K562 (cell line): ENCODE results near the gene STIL. TPM values are rescaled to one million over a fixed set of nuclear protein-coding genes. Genes with fewer than 3 reads are reported as not detected.
"Not testable (repeated sequence)": the region's sequence is repeated elsewhere in the genome, so short reads cannot be mapped to it uniquely, and the experiment has no call there.

Source experiments
- ATAC-seq: fragments of 200-7000 bp; cut with Tn5 transposase; 3 replicates; pipeline ENCODE4 v1.9.1; 2020; ENCODE audit warnings: moderate library complexity
- BruUV-seq: library from RNA; stranded (reverse); fragments of 400-500 nt; replicated peaks from 2 replicates; lab custom pipeline; 2021; lab: Mats Ljungman, UMichigan
- CTCF ChIA-PET: fragments of 300-600 bp; formaldehyde crosslinking; extraction: SDS; loops from one replicate; lab custom pipeline; 2021; ENCODE audit warnings: low intra/inter-chr PET ratio; lab: Yijun Ruan, JAX
- POLR2A ChIA-PET: fragments of 300-600, 350-650 bp; sonication (Branson Sonifier 250); formaldehyde crosslinking; extraction: SDS; loops from one replicate; lab custom pipeline; 2021; ENCODE audit warnings: antibody characterized with exemption, inconsistent platforms; lab: Yijun Ruan, JAX
- DNase-seq, 4 experiments: peaks; one replicate each; pipeline versions ENCODE4 v3.0.0 to v3.0.0-alpha.2; 2011 to 2018; ENCODE audit warnings: low spot score in 3 of 4, mixed read lengths in 3 of 4; ENCODE audit errors: extremely low read depth in 1 of 4
- FAIRE-seq: peaks from 2 replicates; lab custom pipeline; 2011; peaks lifted over from hg19 to GRCh38; lab: Jason Lieb, UNC
- H2AFZ ChIP-seq: 2 replicates; pipeline ENCODE4 v1.6.0; 2011; ENCODE audit warnings: low read depth, low read length, control low read depth, inconsistent platforms
- H3K27ac ChIP-seq: fragments of 200-600 bp; 3 replicates; pipeline ENCODE4 v1.8.0; 2011; ENCODE audit warnings: low read depth, mild to moderate bottlenecking, control low read depth, inconsistent platforms, low read length, moderate library complexity, mixed read lengths; ENCODE audit errors: extremely low read depth
- H3K27me3 ChIP-seq, 2 experiments: fragments of 300-600 bp in 1 of 2; 2 replicates in 1 of 2; 3 replicates in 1 of 2; pipeline versions ENCODE4 v1.6.0 to v1.8.0; 2011; ENCODE audit warnings: inconsistent platforms in 2 of 2, low read length in 2 of 2, mild to moderate bottlenecking in 1 of 2, mixed read lengths in 1 of 2, moderate library complexity in 1 of 2; ENCODE audit not compliant: control insufficient read depth in 2 of 2, insufficient read depth in 2 of 2
- H3K36me3 ChIP-seq: fragments of 300-600 bp; 3 replicates; pipeline ENCODE4 v1.8.0; 2011; ENCODE audit warnings: mild to moderate bottlenecking, low read length, inconsistent platforms; ENCODE audit not compliant: control insufficient read depth, insufficient read depth
- H3K4me1 ChIP-seq, 2 experiments: fragments of 200-600 bp in 1 of 2; replicated peaks in 1 of 2; 2 replicates in 1 of 2; 3 replicates in 1 of 2; pipeline versions ENCODE4 v1.5.1 to v1.8.0; 2011; ENCODE audit warnings: inconsistent platforms in 2 of 2, low read length in 2 of 2, mild to moderate bottlenecking in 1 of 2, mixed read lengths in 1 of 2, moderate library complexity in 1 of 2; ENCODE audit not compliant: control insufficient read depth in 2 of 2, insufficient read depth in 2 of 2
- H3K4me2 ChIP-seq: 2 replicates; pipeline ENCODE4 v1.6.1; 2011; ENCODE audit warnings: low read length, control low read depth, inconsistent platforms, mixed read lengths; ENCODE audit not compliant: insufficient read depth
- H3K4me3 ChIP-seq: fragments of 200-600 bp; sonication (generic), shearing (Covaris generic); 2 replicates; pipeline ENCODE4 v1.5.1; 2016; ENCODE audit warnings: control low read depth, inconsistent platforms
- H3K79me2 ChIP-seq: fragments of 200-600 bp; 3 replicates; pipeline ENCODE4 v1.8.0; 2011; ENCODE audit warnings: low read length, inconsistent platforms; ENCODE audit not compliant: control insufficient read depth, insufficient read depth
- H3K9ac ChIP-seq, 2 experiments: 2 replicates each; pipeline versions ENCODE4 v1.6.0 to v1.6.1; 2011; ENCODE audit warnings: low read depth in 2 of 2, low read length in 2 of 2, control low read depth in 1 of 2, inconsistent platforms in 1 of 2, mild to moderate bottlenecking in 1 of 2, mixed read lengths in 1 of 2; ENCODE audit not compliant: insufficient read depth in 1 of 2
- H3K9me1 ChIP-seq: one replicate; pipeline ENCODE4 v1.6.0; 2011; ENCODE audit warnings: inconsistent platforms, mild to moderate bottlenecking, low read length, moderate library complexity; ENCODE audit not compliant: control insufficient read depth, insufficient read depth
- H3K9me3 ChIP-seq: replicated peaks from 2 replicates; pipeline ENCODE4 v1.5.1; 2011; ENCODE audit warnings: low read depth, low read length, inconsistent platforms; ENCODE audit not compliant: control insufficient read depth, insufficient read depth
- H4K20me1 ChIP-seq: replicated peaks from 2 replicates; pipeline ENCODE4 v1.6.1; 2011; ENCODE audit warnings: low read length, inconsistent platforms, mixed read lengths; ENCODE audit not compliant: control insufficient read depth, insufficient read depth
- ATF3 ChIP-seq, 2 experiments: fragments of 450-650 bp in 1 of 2; sonication (generic) in 1 of 2; formaldehyde crosslinking in 1 of 2; IDR thresholded peaks in 1 of 2; conservative IDR thresholded peaks in 1 of 2; 2 replicates each; pipeline versions ENCODE4 v1.6.1 to v1.8.1; 2016 to 2023; ENCODE audit warnings: mild to moderate bottlenecking in 2 of 2, moderate library complexity in 2 of 2, inconsistent platforms in 1 of 2, missing genetic modification reagents in 1 of 2
- BRF1 ChIP-seq: IDR thresholded peaks from 3 replicates; pipeline ENCODE4 v1.6.1; 2011; ENCODE audit warnings: borderline replicate concordance, mild to moderate bottlenecking; ENCODE audit not compliant: insufficient read length; ENCODE audit errors: extremely low read depth
- CEBPG ChIP-seq, 3 experiments: fragments of 200-800 bp in 1 of 3; sonication (Bioruptor generic) in 1 of 3; sonication (generic) in 1 of 3; formaldehyde crosslinking in 1 of 3; IDR thresholded peaks in 2 of 3; conservative IDR thresholded peaks in 1 of 3; 2 replicates each; pipeline versions ENCODE4 v1.6.1 to v1.8.0; 2016 to 2022; ENCODE audit warnings: missing compliant biosample characterization in 2 of 3, missing genetic modification characterization in 2 of 3, mild to moderate bottlenecking in 1 of 3, missing genetic modification reagents in 1 of 3
- FOXK2 ChIP-seq, 2 experiments: fragments of 450-650 bp; IDR thresholded peaks in 1 of 2; conservative IDR thresholded peaks in 1 of 2; 2 replicates each; pipeline ENCODE4 v1.6.1; 2016; ENCODE audit warnings: low read depth in 2 of 2, mild to moderate bottlenecking in 1 of 2
- SP1 ChIP-seq: sonication (generic); formaldehyde crosslinking; IDR thresholded peaks from 2 replicates; pipeline ENCODE4 v1.8.1; 2022; ENCODE audit warnings: mild to moderate bottlenecking, missing genetic modification reagents
- TCFL5 ChIP-seq: fragments of 250-450 bp; sonication (Bioruptor Pico); conservative IDR thresholded peaks from 2 replicates; pipeline ENCODE4 v1.6.1; 2021; ENCODE audit warnings: mild to moderate bottlenecking, moderate library complexity, matching md5 sums
- ZNF511 ChIP-seq: sonication (generic); formaldehyde crosslinking; IDR thresholded peaks from 2 replicates; pipeline ENCODE4 v1.8.0; 2022; ENCODE audit warnings: mild to moderate bottlenecking, missing genetic modification reagents
- ZNF589 ChIP-seq: fragments of 200-800 bp; sonication (Bioruptor generic); IDR thresholded peaks from 2 replicates; pipeline ENCODE4 v1.6.1; 2016; ENCODE audit warnings: low read depth, missing genetic modification characterization, missing compliant biosample characterization
- WGBS: fragments of 100-300 bp; shearing (Covaris generic); methylation state at CpG from one replicate; pipeline ENCODE4 v1.1.6; 2016; ENCODE audit warnings: low coverage, mixed read lengths; ENCODE audit not compliant: insufficient coverage; ENCODE audit errors: missing lambda C conversion rate; 5-methylcytosine and 5-hydroxymethylcytosine counted together
- in situ Hi-C: fragments of 300-500 bp; cut with MboI; formaldehyde crosslinking; loops from 4 replicates; pipeline ENCODE4 v1.15.0; 2018; ENCODE audit warnings: inconsistent platforms, mixed read lengths
- intact Hi-C: fragments of 100-400 bp; cut with micrococcal nuclease; formaldehyde crosslinking; loops from 2 replicates; pipeline ENCODE4 v1.14.2; 2022
- polyA plus RNA-seq, 8 experiments: library from polyadenylated mRNA; depleted of rRNA in 4 of 8; stranded (reverse) in 5 of 8; unstranded in 3 of 8; fragments of >200 nt; fragmentation: Nextera tagmentation in 2 of 8; fragmentation: Illumina TruSeq in 1 of 8; extraction: Ambion mirVana in 2 of 8; extraction: Trizol in 1 of 8; gene quantifications; 2 replicates each; pipeline versions ENCODE4 v1.2.1 to v1.2.3, GENCODE V29; 2011 to 2014; ENCODE audit warnings: inconsistent platforms in 1 of 8, missing spikeins in 1 of 8
- total RNA-seq, 7 experiments: library from RNA; depleted of rRNA in 6 of 7; stranded (reverse); fragments of >200 nt in 6 of 7; fragmentation: Illumina TruSeq in 2 of 7; extraction: Trizol in 2 of 7; gene quantifications; 2 replicates each; pipeline versions ENCODE4 v1.2.1 to v1.2.3, GENCODE V29; 2011 to 2021; ENCODE audit warnings: low replicate concordance in 1 of 7
- TF ChIP-seq, protein P1 (sequence below): sonication (generic); formaldehyde crosslinking; IDR thresholded peaks from 2 replicates; pipeline ENCODE4 v1.8.1; 2023; ENCODE audit warnings: mild to moderate bottlenecking, missing genetic modification reagents

Gene STIL
- total and polyA plus RNA-seq, 9 of the 15 experiments (the other 6 are each of a cell fraction or from before 2014, with no cell fraction given): 10.5 to 77.4 (median 39.6) TPM

DNA sequence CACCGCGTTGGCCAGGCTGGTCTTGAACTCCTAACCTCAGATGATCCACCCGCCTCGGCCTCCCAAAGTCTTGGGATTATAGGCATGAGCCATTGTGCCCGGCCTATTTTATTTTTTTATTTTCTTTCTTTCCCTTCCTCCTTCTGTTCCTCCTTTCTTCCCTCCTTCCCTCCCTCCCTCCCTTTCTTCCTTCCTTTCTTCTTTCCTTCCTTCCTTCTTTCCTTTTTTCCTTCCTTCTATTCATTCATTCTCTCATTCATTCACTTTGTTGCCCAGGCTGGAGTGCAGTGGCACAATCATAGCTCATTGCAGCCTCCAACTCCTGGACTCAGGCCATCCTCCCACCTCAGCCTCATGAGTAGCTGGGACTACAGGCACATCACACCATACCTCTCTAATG lies 33.0 kb upstream of the STIL start:
- H3K79me2 ChIP-seq: peaks cover 86% of the 10 kb centered on the region
- H3K4me2 ChIP-seq, BruUV-seq, H3K9me1 ChIP-seq, CTCF ChIA-PET, H3K27me3 ChIP-seq, H3K4me1 ChIP-seq, FAIRE-seq, intact Hi-C loops, H3K9ac ChIP-seq, in situ Hi-C loops, ATAC-seq, H2AFZ ChIP-seq, DNase-seq, H3K27ac ChIP-seq, H4K20me1 ChIP-seq, H3K4me3 ChIP-seq, H3K9me3 ChIP-seq: not testable (repeated sequence)
- WGBS: 93% methylated on average over 5 of the region's 5 CpGs
- H3K36me3 ChIP-seq: peaks cover 56% of the 10 kb centered on the region
- POLR2A ChIA-PET: interaction anchor here (1.7 kb wide), 1 partner anchor 16 kb away, joined by 5 read pairs; no protein-coding TSS in a partner anchor

DNA sequence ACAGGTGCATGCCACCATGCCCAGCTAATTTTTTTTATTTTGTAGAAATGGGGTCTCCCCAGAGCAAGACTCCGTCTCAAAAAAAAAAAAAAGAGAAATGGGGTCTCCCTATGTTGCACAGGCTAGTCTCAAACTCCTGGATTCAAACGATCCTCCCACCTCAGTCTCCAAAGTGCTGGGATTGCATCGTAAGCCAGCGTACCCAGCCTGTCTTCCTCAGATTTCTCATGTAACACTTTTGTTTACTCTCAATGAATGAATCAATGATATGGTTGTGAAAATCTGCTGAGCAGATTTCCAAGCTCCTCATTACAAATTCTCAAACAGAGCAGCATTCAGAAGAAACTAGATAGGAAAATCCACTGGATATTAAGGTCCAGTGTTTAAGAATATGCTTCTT lies 26.3 kb upstream of the STIL start:
- DNase-seq (no peak), FAIRE-seq (no peak), ATAC-seq (no peak)
- peaks cover 8 to 12% of the 10 kb centered on the region in 2 experiments; a peak in 3 of 5 replicates for H3K4me1 ChIP-seq
- H3K4me3 ChIP-seq: no peak overlapping the region
- 61% methylated on average over 4 of the region's 4 CpGs for WGBS
- no peaks in the 10 kb centered on the region for H3K9me1 ChIP-seq
- peaks cover 44% of the 10 kb centered on the region for H3K36me3 ChIP-seq
- H4K20me1 ChIP-seq: 0 out of 2 replicates have a peak, but pooled peaks cover 3% of the 10 kb centered on the region
- peaks cover 92% of the 10 kb centered on the region for H3K79me2 ChIP-seq
- no peak overlapping the region for H3K9ac ChIP-seq
- BruUV-seq: no TSS peak
- ChIA-PET CTCF (no interaction called here), POLR2A (interaction anchor here (2.9 to 18.0 kb wide), 2 partner anchors 9 to 22 kb away, joined by 17 to 318 read pairs; partner anchors contain the start of gene STIL)
- no peaks in the 10 kb centered on the region for H3K9me3 ChIP-seq
- H3K27me3 ChIP-seq: no peaks in the 10 kb centered on the region
- in situ Hi-C loops (no loop called here), intact Hi-C loops (no loop called here)
- H3K4me2 ChIP-seq: no peak overlapping the region
- H3K27ac ChIP-seq: no peak overlapping the region
- no peak overlapping the region for H2AFZ ChIP-seq
- TF ChIP-seq ZNF589 (CRISPR knock-in tag) (no peak), BRF1 (no peak), ZNF511 (CRISPR knock-in tag) (no peak), ATF3 (IDR thresholded peaks at IDR 0.05) (peak; percentile 44), ATF3 (CRISPR knock-in tag; conservative IDR thresholded peaks at IDR 0.05) (no peak), FOXK2 (conservative IDR thresholded peaks at IDR 0.05 in 1 of 2, IDR thresholded peaks at IDR 0.05 in 1 of 2; ENCODE audit: low read depth in 2 of 2) (no peak), SP1 (CRISPR knock-in tag) (no peak), TCFL5 (CRISPR knock-in tag) (no peak), CEBPG (CRISPR knock-in tag; IDR thresholded peaks at IDR 0.05) (no peak), CEBPG (tag; conservative IDR thresholded peaks at IDR 0.05 in 1 of 2, IDR thresholded peaks at IDR 0.05 in 1 of 2) (peak; percentile 23 to 60; a peak in 3 of 4 replicates)
- TF ChIP-seq, protein P1, sequence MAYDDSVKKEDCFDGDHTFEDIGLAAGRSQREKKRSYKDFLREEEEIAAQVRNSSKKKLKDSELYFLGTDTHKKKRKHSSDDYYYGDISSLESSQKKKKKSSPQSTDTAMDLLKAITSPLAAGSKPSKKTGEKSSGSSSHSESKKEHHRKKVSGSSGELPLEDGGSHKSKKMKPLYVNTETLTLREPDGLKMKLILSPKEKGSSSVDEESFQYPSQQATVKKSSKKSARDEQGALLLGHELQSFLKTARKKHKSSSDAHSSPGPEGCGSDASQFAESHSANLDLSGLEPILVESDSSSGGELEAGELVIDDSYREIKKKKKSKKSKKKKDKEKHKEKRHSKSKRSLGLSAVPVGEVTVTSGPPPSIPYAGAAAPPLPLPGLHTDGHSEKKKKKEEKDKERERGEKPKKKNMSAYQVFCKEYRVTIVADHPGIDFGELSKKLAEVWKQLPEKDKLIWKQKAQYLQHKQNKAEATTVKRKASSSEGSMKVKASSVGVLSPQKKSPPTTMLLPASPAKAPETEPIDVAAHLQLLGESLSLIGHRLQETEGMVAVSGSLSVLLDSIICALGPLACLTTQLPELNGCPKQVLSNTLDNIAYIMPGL (CRISPR knock-in tag): no peak
